CD4-positive, CD25-positive, alpha-beta regulatory T cell (primary cell): ENCODE measurements around the gene PRKG1. TPM values are rescaled to one million over a fixed set of nuclear protein-coding genes. Genes with fewer than 3 reads are reported as not detected.

Experiments
- ATAC-seq, 2 donors: fragments of 150-1000 bp; cut with Tn5 transposase; one replicate each; pipeline ENCODE4 v1.10.0; 2021; ENCODE audit warnings: low read depth in 2 of 2, moderate number of reproducible peaks in 2 of 2, moderate library complexity in 1 of 2
- DNase-seq, 3 donors: peaks; one replicate each; pipeline versions ENCODE4 v3.0.0 to v3.0.0-alpha.2; 2012 to 2022; ENCODE audit warnings: mixed read lengths in 1 of 3
- H3K27ac ChIP-seq: one replicate; pipeline ENCODE4 v1.7.0; 2013; ENCODE audit warnings: mild to moderate bottlenecking, low read length; ENCODE audit not compliant: insufficient read depth, poor library complexity, severe bottlenecking
- H3K27me3 ChIP-seq: one replicate; pipeline ENCODE4 v1.7.0; 2013; ENCODE audit warnings: low read length; ENCODE audit not compliant: control insufficient read depth, insufficient read depth
- H3K36me3 ChIP-seq: one replicate; pipeline ENCODE4 v1.7.0; 2013; ENCODE audit warnings: mild to moderate bottlenecking, low read length, moderate library complexity; ENCODE audit not compliant: control insufficient read depth, insufficient read depth
- H3K4me1 ChIP-seq: 2 replicates; pipeline ENCODE4 v1.7.0; 2013; ENCODE audit warnings: mild to moderate bottlenecking, low read length; ENCODE audit not compliant: insufficient read depth, control insufficient read depth, poor library complexity, severe bottlenecking
- H3K4me3 ChIP-seq: one replicate; pipeline ENCODE4 v1.7.0; 2013; ENCODE audit warnings: low read depth, mild to moderate bottlenecking, low read length, moderate library complexity
- H3K9me3 ChIP-seq, 2 experiments: 1 replicate in 1 of 2; 2 replicates in 1 of 2; pipeline ENCODE4 v1.7.0; 2013; ENCODE audit warnings: low read length in 2 of 2, mild to moderate bottlenecking in 1 of 2, moderate library complexity in 1 of 2; ENCODE audit not compliant: control insufficient read depth in 2 of 2
- H3K27ac Mint-ChIP-seq, 3 donors: one replicate each; pipeline ENCODE4 v1.8.0; 2020 to 2022; ENCODE audit warnings: mild to moderate bottlenecking in 3 of 3, mixed read lengths in 3 of 3, moderate library complexity in 2 of 3
- H3K27me3 Mint-ChIP-seq: one replicate; pipeline ENCODE4 v1.8.0; 2022; ENCODE audit warnings: mild to moderate bottlenecking, mixed read lengths
- H3K36me3 Mint-ChIP-seq: one replicate; pipeline ENCODE4 v1.8.0; 2020; ENCODE audit warnings: mixed read lengths
- H3K4me1 Mint-ChIP-seq, 4 donors: one replicate each; pipeline ENCODE4 v1.8.0; 2020 to 2022; ENCODE audit warnings: mixed read lengths in 4 of 4, mild to moderate bottlenecking in 1 of 4
- H3K4me3 Mint-ChIP-seq, 4 donors: one replicate each; pipeline ENCODE4 v1.8.0; 2020 to 2022; ENCODE audit warnings: mild to moderate bottlenecking in 4 of 4, mixed read lengths in 4 of 4, moderate library complexity in 3 of 4
- H3K9me3 Mint-ChIP-seq, 7 donors: one replicate each; pipeline ENCODE4 v1.8.0; 2020 to 2022; ENCODE audit warnings: mixed read lengths in 7 of 7, mild to moderate bottlenecking in 3 of 7, moderate library complexity in 2 of 7
- polyA plus RNA-seq, 4 donors: library from polyadenylated mRNA; unstranded; fragments of 300-500 nt; fragmentation: Illumina TruSeq; gene quantifications; one replicate each; pipeline ENCODE4 v1.2.3, GENCODE V29; 2021
- total RNA-seq: library from RNA; stranded (reverse); gene quantifications from one replicate; pipeline ENCODE4 v1.2.3, GENCODE V29; 2022

The PRKG1 gene
- total and polyA plus RNA-seq, 5 donors from 2014 or later: 0.30 TPM; not detected in 4

GRCh38 chr10:52071814-52072213 lies 997.5 kb downstream of the PRKG1 start:
- Mint-ChIP-seq H3K27me3 (no peaks in the 10 kb centered on the region), H3K9me3 (peaks cover 0 to 9% (median 0%) of the 10 kb centered on the region in 7 donors), H3K4me3 (no peak overlapping the region), H3K36me3 (no peaks in the 10 kb centered on the region), H3K27ac (no peak overlapping the region), H3K4me1 (no peaks in the 10 kb centered on the region)
- H3K4me1 ChIP-seq: no peaks in the 10 kb centered on the region
- H3K27ac ChIP-seq: no peak overlapping the region
- ATAC-seq (no peak), DNase-seq (no peak)
- no peaks in the 10 kb centered on the region for H3K9me3 ChIP-seq
- H3K4me3 ChIP-seq: no peak overlapping the region
- H3K36me3 ChIP-seq: no peaks in the 10 kb centered on the region
- no peaks in the 10 kb centered on the region for H3K27me3 ChIP-seq

DNA sequence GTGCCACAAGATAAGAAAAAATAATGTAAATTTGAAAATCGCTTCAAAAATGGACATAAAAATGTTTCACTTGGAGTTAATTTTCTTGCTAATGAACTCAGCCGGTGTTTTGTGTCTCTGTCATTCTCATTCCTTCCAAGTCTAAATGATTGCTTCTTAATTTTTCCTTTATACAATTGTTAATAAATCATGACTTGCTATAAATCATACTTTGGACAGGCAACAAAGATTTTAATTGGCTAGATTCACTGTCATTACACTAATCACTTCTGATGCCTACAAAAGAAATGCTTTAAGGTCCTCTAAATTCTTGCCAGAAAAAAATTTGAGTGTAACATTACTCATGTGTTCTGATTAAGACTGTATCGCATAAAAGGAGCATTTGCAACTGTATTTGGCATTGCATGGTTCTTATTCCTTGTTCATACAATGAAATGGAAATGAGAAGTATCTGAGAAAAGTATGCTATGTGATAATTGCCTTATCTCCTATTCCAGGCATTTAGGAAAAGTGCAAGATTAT lies 1000.3 kb downstream of the PRKG1 start:
- Histone ChIP-seq H3K36me3 (no peaks in the 10 kb centered on the region), H3K27ac (no peak overlapping the region), H3K27me3 (no peaks in the 10 kb centered on the region), H3K9me3 (no peaks in the 10 kb centered on the region), H3K4me3 (no peak overlapping the region), H3K4me1 (no peaks in the 10 kb centered on the region)
- H3K4me1 Mint-ChIP-seq: no peaks in the 10 kb centered on the region
- H3K4me3 Mint-ChIP-seq: no peak overlapping the region
- DNase-seq: no peak
- no peaks in the 10 kb centered on the region for H3K27me3 Mint-ChIP-seq
- no peak overlapping the region for H3K27ac Mint-ChIP-seq
- H3K36me3 Mint-ChIP-seq: no peaks in the 10 kb centered on the region
- peaks cover 0 to 7% (median 0%) of the 10 kb centered on the region in 7 donors for H3K9me3 Mint-ChIP-seq
- ATAC-seq: no peak

- Mint-ChIP-seq H3K9me3 (peaks cover 0 to 8% (median 2%) of the 10 kb centered on the region in 7 donors), H3K27me3 (no peaks in the 10 kb centered on the region), H3K4me1 (no peaks in the 10 kb centered on the region), H3K4me3 (no peak overlapping the region), H3K27ac (no peak overlapping the region), H3K36me3 (no peaks in the 10 kb centered on the region)
- DNase-seq (no peak), ATAC-seq (no peak)
- Histone ChIP-seq H3K4me1 (no peaks in the 10 kb centered on the region), H3K4me3 (no peak overlapping the region), H3K9me3 (no peaks in the 10 kb centered on the region), H3K27me3 (no peaks in the 10 kb centered on the region), H3K36me3 (no peaks in the 10 kb centered on the region), H3K27ac (no peak overlapping the region)
Observed at GRCh38 chr10:52077814-52078213, 1003.5 kb downstream of the PRKG1 start.

- Histone ChIP-seq H3K36me3 (no peaks in the 10 kb centered on the region), H3K27ac (no peak overlapping the region), H3K4me1 (no peaks in the 10 kb centered on the region), H3K9me3 (no peaks in the 10 kb centered on the region), H3K27me3 (no peaks in the 10 kb centered on the region), H3K4me3 (no peak overlapping the region)
- Mint-ChIP-seq H3K27me3 (no peaks in the 10 kb centered on the region), H3K27ac (no peak overlapping the region), H3K4me3 (no peak overlapping the region), H3K4me1 (no peaks in the 10 kb centered on the region), H3K9me3 (peaks cover 0 to 8% (median 2%) of the 10 kb centered on the region in 7 donors), H3K36me3 (no peaks in the 10 kb centered on the region)
- DNase-seq (no peak), ATAC-seq (no peak)
Observed at GRCh38 chr10:52078397-52078937, 1004.2 kb downstream of the PRKG1 start.

GRCh38 chr10:52082307-52082706 lies 1008.0 kb downstream of the PRKG1 start:
- no peaks in the 10 kb centered on the region for H3K27me3 Mint-ChIP-seq
- Histone ChIP-seq H3K9me3 (no peaks in the 10 kb centered on the region), H3K4me3 (no peak overlapping the region), H3K27ac (no peak overlapping the region), H3K27me3 (no peaks in the 10 kb centered on the region), H3K4me1 (no peaks in the 10 kb centered on the region), H3K36me3 (no peaks in the 10 kb centered on the region)
- H3K36me3 Mint-ChIP-seq: no peaks in the 10 kb centered on the region
- H3K27ac Mint-ChIP-seq: no peak overlapping the region
- DNase-seq (no peak), ATAC-seq (no peak)
- no peaks in the 10 kb centered on the region for H3K4me1 Mint-ChIP-seq
- no peak overlapping the region for H3K4me3 Mint-ChIP-seq
- H3K9me3 Mint-ChIP-seq: peaks cover 0 to 8% (median 2%) of the 10 kb centered on the region in 7 donors

DNA sequence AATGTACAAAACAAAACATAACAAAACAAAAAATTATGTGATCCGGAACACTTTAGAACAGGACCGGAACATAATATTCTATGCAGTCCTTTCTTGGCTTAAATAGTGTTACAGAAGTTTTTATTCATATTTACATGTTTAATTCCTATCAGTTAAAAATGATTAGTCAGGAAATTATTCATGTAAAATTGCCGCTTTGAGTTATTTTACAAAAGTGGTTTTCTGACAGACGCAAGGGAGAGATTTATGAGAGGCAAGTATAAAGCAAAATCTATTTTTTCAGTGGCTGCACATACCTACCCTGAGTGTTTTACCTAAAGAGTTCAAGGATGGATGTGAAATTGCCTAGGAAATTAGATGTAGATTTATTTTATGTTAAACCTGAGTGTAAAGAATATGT lies 1009.1 kb downstream of the PRKG1 start:
- Histone ChIP-seq H3K4me3 (no peak overlapping the region), H3K4me1 (no peaks in the 10 kb centered on the region), H3K27me3 (no peaks in the 10 kb centered on the region), H3K9me3 (no peaks in the 10 kb centered on the region), H3K27ac (no peak overlapping the region), H3K36me3 (no peaks in the 10 kb centered on the region)
- no peak for DNase-seq
- no peaks in the 10 kb centered on the region for H3K27me3 Mint-ChIP-seq
- no peak overlapping the region for H3K4me3 Mint-ChIP-seq
- H3K36me3 Mint-ChIP-seq: no peaks in the 10 kb centered on the region
- H3K27ac Mint-ChIP-seq: no peak overlapping the region
- H3K4me1 Mint-ChIP-seq: no peaks in the 10 kb centered on the region
- peaks cover 0 to 8% (median 2%) of the 10 kb centered on the region in 7 donors for H3K9me3 Mint-ChIP-seq
- ATAC-seq: no peak

- H3K4me3 ChIP-seq: no peak overlapping the region
- peaks cover 0 to 4% (median 0%) of the 10 kb centered on the region in 7 donors for H3K9me3 Mint-ChIP-seq
Observed at GRCh38 chr10:52092390-52092789, 1018.1 kb downstream of the PRKG1 start.

DNA sequence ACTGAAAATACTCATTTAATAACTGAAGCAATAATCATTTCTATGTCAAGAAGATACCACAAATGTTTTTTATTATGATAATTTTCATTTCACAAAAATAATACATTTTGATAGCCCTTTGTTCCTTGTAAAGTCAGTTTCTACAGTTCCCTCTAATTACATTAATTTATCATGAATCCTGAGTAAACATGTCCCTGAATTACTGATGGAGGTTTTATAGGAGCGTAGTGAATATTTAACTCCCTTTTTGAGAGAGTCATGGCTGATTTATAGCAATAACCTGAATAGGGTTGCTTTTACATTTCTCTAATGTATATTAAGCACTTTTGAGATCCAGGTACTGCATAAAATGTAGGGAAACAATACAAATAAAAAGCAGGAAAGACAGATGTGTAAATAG lies 1023.8 kb downstream of the PRKG1 start:
- H3K4me3 ChIP-seq: no peak overlapping the region
- H3K36me3 ChIP-seq: no peaks in the 10 kb centered on the region
- H3K9me3 Mint-ChIP-seq: peaks cover 0 to 7% (median 0%) of the 10 kb centered on the region in 7 donors
- no peak for DNase-seq
- no peaks in the 10 kb centered on the region for H3K4me1 Mint-ChIP-seq
- H3K27ac Mint-ChIP-seq: no peak overlapping the region
- no peaks in the 10 kb centered on the region for H3K9me3 ChIP-seq
- H3K27ac ChIP-seq: no peak overlapping the region
- no peaks in the 10 kb centered on the region for H3K36me3 Mint-ChIP-seq
- H3K4me1 ChIP-seq: no peaks in the 10 kb centered on the region
- H3K4me3 Mint-ChIP-seq: no peak overlapping the region
- ATAC-seq: no peak
- H3K27me3 Mint-ChIP-seq: no peaks in the 10 kb centered on the region
- H3K27me3 ChIP-seq: no peaks in the 10 kb centered on the region

More at GRCh38 chr10:52092390-52092789, 1018.1 kb downstream of the PRKG1 start:
- H3K4me1 Mint-ChIP-seq: no peaks in the 10 kb centered on the region
- DNase-seq (no peak), ATAC-seq (no peak)
- H3K36me3 Mint-ChIP-seq: no peaks in the 10 kb centered on the region
- Histone ChIP-seq H3K27me3 (no peaks in the 10 kb centered on the region), H3K36me3 (no peaks in the 10 kb centered on the region), H3K4me1 (no peaks in the 10 kb centered on the region), H3K9me3 (no peaks in the 10 kb centered on the region), H3K27ac (no peak overlapping the region)
- no peaks in the 10 kb centered on the region for H3K27me3 Mint-ChIP-seq
- no peak overlapping the region for H3K27ac Mint-ChIP-seq
- H3K4me3 Mint-ChIP-seq: no peak overlapping the region
